Esophagus muscularis mucosa (tissue), 4 donors: Measurements from ENCODE around the gene TEX14. TPM values are rescaled to one million over a fixed set of nuclear protein-coding genes. Genes with fewer than 3 reads are reported as not detected.

ENCODE experiments used
- DNase-seq: peaks from one replicate; pipeline ENCODE4 v3.0.0-alpha.2; 2017; ENCODE audit errors: extremely low spot score
- H3K27ac ChIP-seq, 4 donors: fragments of 200-600 bp; sonication (generic); replicated peaks in 1 of 4; 1 replicate in 3 of 4; 2 replicates in 1 of 4; pipeline ENCODE4 v1.5.1; 2016 to 2019; ENCODE audit warnings: mild to moderate bottlenecking in 1 of 4
- H3K27me3 ChIP-seq, 4 donors: fragments of 200-600 bp; sonication (generic); one replicate each; pipeline versions ENCODE4 v1.5.1 to v1.6.0; 2016 to 2019
- H3K36me3 ChIP-seq, 4 donors: fragments of 200-600 bp; sonication (generic); one replicate each; pipeline ENCODE4 v1.5.1; 2016 to 2019
- H3K4me1 ChIP-seq, 4 donors: fragments of 200-600 bp; sonication (generic); one replicate each; pipeline ENCODE4 v1.5.1; 2016 to 2019
- H3K4me3 ChIP-seq, 4 donors: fragments of 200-600 bp; sonication (generic); 1 replicate in 2 of 4; 2 replicates in 2 of 4; pipeline ENCODE4 v1.5.1; 2016 to 2019; ENCODE audit warnings: mild to moderate bottlenecking in 4 of 4, moderate library complexity in 1 of 4
- H3K9me3 ChIP-seq, 4 donors: fragments of 200-600 bp; sonication (generic); 1 replicate in 3 of 4; 2 replicates in 1 of 4; pipeline ENCODE4 v1.5.1; 2016 to 2019
- EP300 ChIP-seq: sonication (generic); formaldehyde crosslinking; IDR thresholded peaks from one replicate; pipeline ENCODE4 v1.6.1; 2017; ENCODE audit warnings: antibody characterized with exemption
- POLR2A ChIP-seq: fragments of 450-650 bp; IDR thresholded peaks from one replicate; pipeline ENCODE4 v1.6.1; 2017; ENCODE audit warnings: antibody characterized with exemption, moderate library complexity, mild to moderate bottlenecking, low read depth
- POLR2AphosphoS5 ChIP-seq, 2 donors: sonication (generic); formaldehyde crosslinking; IDR thresholded peaks; one replicate each; pipeline ENCODE4 v1.6.1; 2017; ENCODE audit warnings: antibody characterized with exemption in 2 of 2
- WGBS: methylation state at CpG from one replicate; pipeline ENCODE4 v1.1.5; 2018; 5-methylcytosine and 5-hydroxymethylcytosine counted together
- intact Hi-C: fragments of 100-400 bp; cut with DNase I; formaldehyde crosslinking; loops from one replicate; pipeline ENCODE4 v1.15.1; 2023
- total RNA-seq, 4 donors: library from RNA; depleted of rRNA; stranded (reverse); fragments of >200 nt; gene quantifications; one replicate each; pipeline versions ENCODE4 v1.1.0 to v1.2.1, GENCODE V29; 2016
- TF ChIP-seq, protein P1 (sequence below), 3 experiments: fragments of 200-600 bp in 2 of 3; fragments of 450-650 bp in 1 of 3; sonication (generic) in 2 of 3; IDR thresholded peaks; one replicate each; pipeline ENCODE4 v1.5.1; 2017 to 2019; ENCODE audit warnings: antibody characterized with exemption in 3 of 3, mild to moderate bottlenecking in 2 of 3, moderate library complexity in 1 of 3

Gene TEX14
- total RNA-seq, 4 donors from 2014 or later = under 0.01 to 0.19 (median 0.11) TPM

DNA sequence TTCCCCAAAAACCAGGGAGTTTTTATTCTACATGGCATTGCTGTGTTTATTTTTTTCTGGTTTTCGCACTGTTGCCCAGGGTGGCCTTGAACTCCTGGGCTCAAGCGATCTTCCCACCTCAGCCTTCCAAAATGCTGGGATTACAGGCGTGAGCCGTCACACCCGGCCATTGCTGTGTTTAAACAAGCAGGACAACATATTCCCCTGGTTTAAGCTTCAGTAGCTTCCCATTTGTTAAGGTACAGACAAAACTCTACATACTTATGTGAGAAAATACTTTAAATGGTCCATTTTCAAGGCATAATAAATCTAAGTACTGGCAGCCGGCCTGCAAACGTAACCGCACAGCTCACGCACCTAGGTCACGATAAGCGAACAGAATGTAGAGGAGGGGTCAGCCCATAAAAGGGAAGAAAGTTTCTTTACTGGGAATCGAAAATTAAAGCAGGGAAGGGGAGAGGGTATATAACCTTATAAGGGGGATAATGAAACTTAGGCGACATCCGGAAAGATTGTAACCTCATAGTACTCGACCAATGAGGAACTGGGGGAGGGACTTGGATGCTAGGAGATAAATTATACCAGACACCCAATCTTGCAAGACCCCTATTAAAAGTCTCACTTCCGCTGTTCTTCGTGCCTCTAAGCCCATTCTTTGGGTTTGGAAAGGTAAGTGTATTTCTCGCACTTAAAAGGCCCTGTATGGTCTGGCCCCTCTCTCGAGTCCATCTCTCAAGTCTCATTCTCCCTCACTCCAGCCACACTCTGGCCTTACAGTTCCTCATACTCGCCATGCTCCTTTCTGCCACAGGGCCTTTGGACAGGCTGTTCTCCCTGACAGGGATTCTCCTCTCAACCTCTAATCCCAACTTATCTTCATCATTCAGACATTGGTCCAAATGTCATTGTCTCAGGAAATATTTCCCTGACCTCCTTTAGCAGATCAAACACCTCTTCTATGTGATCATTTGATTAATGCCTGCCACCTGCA is 59.2 kb downstream of the TEX14 start:
- no peak for DNase-seq
- intact Hi-C loops = loop anchor here (5.0 kb wide), 1 partner anchor 115 kb away; no protein-coding TSS in a partner anchor
- Histone ChIP-seq H3K9me3 (no peaks in the 10 kb centered on the region), H3K27me3 (no peaks in the 10 kb centered on the region), H3K27ac (peak overlapping the region; percentile 75 to 86 (median 82)), H3K4me1 (peaks cover 8 to 13% (median 12%) of the 10 kb centered on the region in 4 donors), H3K36me3 (no peaks in the 10 kb centered on the region), H3K4me3 (peak overlapping the region; percentile 45 to 58 (median 52))
- TF ChIP-seq EP300 = no peak
- TF ChIP-seq, protein P1, sequence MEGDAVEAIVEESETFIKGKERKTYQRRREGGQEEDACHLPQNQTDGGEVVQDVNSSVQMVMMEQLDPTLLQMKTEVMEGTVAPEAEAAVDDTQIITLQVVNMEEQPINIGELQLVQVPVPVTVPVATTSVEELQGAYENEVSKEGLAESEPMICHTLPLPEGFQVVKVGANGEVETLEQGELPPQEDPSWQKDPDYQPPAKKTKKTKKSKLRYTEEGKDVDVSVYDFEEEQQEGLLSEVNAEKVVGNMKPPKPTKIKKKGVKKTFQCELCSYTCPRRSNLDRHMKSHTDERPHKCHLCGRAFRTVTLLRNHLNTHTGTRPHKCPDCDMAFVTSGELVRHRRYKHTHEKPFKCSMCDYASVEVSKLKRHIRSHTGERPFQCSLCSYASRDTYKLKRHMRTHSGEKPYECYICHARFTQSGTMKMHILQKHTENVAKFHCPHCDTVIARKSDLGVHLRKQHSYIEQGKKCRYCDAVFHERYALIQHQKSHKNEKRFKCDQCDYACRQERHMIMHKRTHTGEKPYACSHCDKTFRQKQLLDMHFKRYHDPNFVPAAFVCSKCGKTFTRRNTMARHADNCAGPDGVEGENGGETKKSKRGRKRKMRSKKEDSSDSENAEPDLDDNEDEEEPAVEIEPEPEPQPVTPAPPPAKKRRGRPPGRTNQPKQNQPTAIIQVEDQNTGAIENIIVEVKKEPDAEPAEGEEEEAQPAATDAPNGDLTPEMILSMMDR (IDR thresholded peaks at IDR 0.05) = no peak
- no peak for TF ChIP-seq POLR2AphosphoS5 (IDR thresholded peaks at IDR 0.05)
- no peak for TF ChIP-seq POLR2A
- WGBS = 76% methylated on average over 20 of the region's 20 CpGs

- DNase-seq = peak; percentile 98
- intact Hi-C loops = loop anchor here (2.0 to 5.0 kb wide), 2 partner anchors 61 to 114 kb away; partner anchors contain the start of genes RAD51C and TEX14
- 1% methylated on average over 30 of the region's 30 CpGs for WGBS
Measured at GRCh38 chr17:58631523-58632323, 60.1 kb downstream of the TEX14 start.

GRCh38 chr17:58630883-58631522 is 60.8 kb downstream of the TEX14 start:
- TF ChIP-seq POLR2AphosphoS5 (IDR thresholded peaks at IDR 0.05) (no peak), EP300 (no peak), POLR2A (peak; percentile 31)
- TF ChIP-seq, protein P1 (IDR thresholded peaks at IDR 0.05) = no peak
- WGBS = 36% methylated on average over 10 of the region's 10 CpGs
- intact Hi-C loops = loop anchor here (2.0 to 5.0 kb wide), 2 partner anchors 62 to 114 kb away; partner anchors contain the start of genes RAD51C and TEX14

More at GRCh38 chr17:58631523-58632323, 60.1 kb downstream of the TEX14 start:
- H3K27ac ChIP-seq = peak overlapping the region; percentile 75 to 86 (median 82)
- no peaks in the 10 kb centered on the region for H3K9me3 ChIP-seq
- TF ChIP-seq POLR2A (peak; percentile 98), POLR2AphosphoS5 (IDR thresholded peaks at IDR 0.05) (peak; percentile 92 to 99), EP300 (no peak)
- TF ChIP-seq, protein P1 (IDR thresholded peaks at IDR 0.05) = peak in 2 of 3 experiments; percentile 21 to 28
- H3K36me3 ChIP-seq = no peaks in the 10 kb centered on the region
- H3K27me3 ChIP-seq = no peaks in the 10 kb centered on the region
- H3K4me3 ChIP-seq = peak overlapping the region; percentile 45 to 58 (median 52)
- H3K4me1 ChIP-seq = peaks cover 8 to 13% (median 12%) of the 10 kb centered on the region in 4 donors

GRCh38 chr17:58626905-58627304 is 64.9 kb downstream of the TEX14 start:
- DNase-seq = no peak
- intact Hi-C loops = no loop called here
- Histone ChIP-seq H3K4me3 (no peak overlapping the region), H3K27me3 (no peaks in the 10 kb centered on the region), H3K27ac (no peak overlapping the region), H3K9me3 (no peaks in the 10 kb centered on the region), H3K4me1 (peaks cover 5 to 8% (median 7%) of the 10 kb centered on the region in 4 donors), H3K36me3 (no peaks in the 10 kb centered on the region)
- 72% methylated on average over 1 of the region's 1 CpG for WGBS
- no peak for TF ChIP-seq EP300

More at GRCh38 chr17:58630883-58631522, 60.8 kb downstream of the TEX14 start:
- no peaks in the 10 kb centered on the region for H3K36me3 ChIP-seq
- peak overlapping the region; percentile 75 to 86 (median 82) for H3K27ac ChIP-seq
- H3K4me3 ChIP-seq = peak overlapping the region; percentile 45 to 58 (median 52)
- no peaks in the 10 kb centered on the region for H3K9me3 ChIP-seq
- no peaks in the 10 kb centered on the region for H3K27me3 ChIP-seq
- H3K4me1 ChIP-seq = peaks cover 8 to 13% (median 12%) of the 10 kb centered on the region in 4 donors
- no peak for DNase-seq
